DMS53 treated with DMSO at 0.1 percent for 48 hours (cell line): ENCODE data around the gene STARD5.
A peak's percentile ranks its signal among the peaks of the same experiment; 100 is the strongest.
"Not testable (repeated sequence)": the region's sequence is repeated elsewhere in the genome, so short reads cannot be mapped to it uniquely, and the experiment has no call there.

Experiments
- DNase-seq: peaks from one replicate; lab custom pipeline; 2025; ENCODE audit not compliant: unreplicated experiment; lab: John Stamatoyannopoulos, UW

Gene STARD5

DNA sequence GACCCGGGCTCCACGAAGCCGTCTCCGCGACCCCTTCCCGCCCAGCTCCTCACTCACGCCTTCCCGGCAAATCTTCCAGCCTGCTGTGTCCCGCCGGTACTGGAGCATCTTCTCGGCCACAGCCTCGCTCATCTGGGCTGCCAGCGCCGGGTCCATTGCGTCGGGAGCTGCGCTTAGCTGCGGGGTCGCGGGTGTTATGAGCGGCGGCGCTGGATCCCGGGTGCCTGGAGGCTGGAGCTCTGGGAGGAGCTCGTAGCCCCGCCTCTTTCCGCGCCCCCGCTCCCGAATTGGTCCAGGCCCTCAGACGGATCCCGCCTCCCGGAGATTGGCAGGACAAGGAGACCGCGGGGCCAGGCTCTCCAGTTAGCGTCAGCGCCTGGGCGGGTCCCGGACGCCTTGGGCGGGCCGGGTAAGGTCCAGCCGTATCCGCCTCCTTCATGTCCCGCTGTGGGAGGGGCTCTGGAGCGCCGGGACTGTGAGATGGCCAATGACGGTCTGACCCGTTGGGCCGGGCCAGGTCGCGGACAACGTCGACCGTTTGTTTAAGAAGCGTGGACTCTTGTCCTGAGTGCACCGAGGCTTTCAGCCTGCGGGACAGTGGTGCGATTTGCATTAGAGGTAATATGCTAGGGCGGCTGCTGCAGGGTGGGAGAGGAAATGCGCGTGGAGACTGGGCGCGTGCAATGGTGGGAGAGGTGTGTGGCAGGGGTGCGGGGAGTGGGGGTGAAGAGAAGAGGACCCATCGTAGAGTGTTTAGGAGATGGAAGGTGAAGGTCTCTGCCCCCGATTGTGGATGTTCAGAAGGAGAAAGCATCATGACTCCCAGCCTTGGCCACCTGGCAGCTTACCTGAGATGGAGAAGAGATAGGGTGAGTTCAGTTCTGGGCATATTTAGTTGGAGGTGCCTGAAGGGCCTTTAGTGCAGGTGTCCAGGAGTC lies at the start of gene STARD5:
Gene STARD5, minus strand, starts transcription at position 198 of the 938 bp plus-strand sequence. Its CDS starts 42 bp downstream, at position 156.
- DNase-seq: peak; percentile 84

- no peak for DNase-seq
Observed at GRCh38 chr15:81373176-81373575, 49.2 kb upstream of the STARD5 start.

- no peak for DNase-seq
Observed at GRCh38 chr15:81372575-81372974, 48.6 kb upstream of the STARD5 start.

DNA sequence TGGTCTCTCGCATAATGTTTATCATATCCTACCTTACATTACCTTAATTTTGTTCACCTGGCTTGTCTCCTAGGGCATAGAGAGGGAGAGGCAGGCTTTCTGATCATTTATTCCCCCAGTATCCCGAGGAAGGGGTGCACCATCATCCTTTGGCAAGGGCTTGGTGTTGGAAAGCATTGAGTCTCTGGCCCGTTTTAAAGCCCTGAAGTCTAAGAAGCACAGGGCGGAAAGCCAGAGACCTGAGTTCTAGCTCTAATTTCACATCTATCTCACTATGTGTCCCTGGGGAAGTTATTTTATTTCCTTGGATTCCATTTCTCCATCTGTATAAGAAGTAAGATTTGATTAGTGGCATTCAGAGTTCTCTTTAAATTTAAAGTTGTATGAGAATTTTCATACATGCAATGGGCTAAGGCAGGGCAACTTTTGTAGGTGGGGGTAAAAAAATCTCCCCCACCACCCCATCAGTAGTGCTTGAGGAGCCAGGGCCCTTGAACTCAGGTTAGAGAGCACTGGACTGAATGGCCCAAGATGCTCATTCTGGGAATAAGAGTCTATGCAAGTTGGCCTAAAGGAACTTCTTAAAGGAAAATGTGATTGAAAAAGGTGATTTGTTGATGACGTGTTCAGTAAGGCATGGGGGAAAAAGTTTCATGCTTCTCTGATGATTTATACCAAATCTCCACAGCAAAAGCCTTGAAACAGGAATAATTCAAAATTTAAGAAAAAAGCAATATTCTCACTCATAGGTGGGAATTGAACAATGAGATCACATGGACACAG lies 40.0 kb upstream of the STARD5 start:
- DNase-seq: no peak

DNA sequence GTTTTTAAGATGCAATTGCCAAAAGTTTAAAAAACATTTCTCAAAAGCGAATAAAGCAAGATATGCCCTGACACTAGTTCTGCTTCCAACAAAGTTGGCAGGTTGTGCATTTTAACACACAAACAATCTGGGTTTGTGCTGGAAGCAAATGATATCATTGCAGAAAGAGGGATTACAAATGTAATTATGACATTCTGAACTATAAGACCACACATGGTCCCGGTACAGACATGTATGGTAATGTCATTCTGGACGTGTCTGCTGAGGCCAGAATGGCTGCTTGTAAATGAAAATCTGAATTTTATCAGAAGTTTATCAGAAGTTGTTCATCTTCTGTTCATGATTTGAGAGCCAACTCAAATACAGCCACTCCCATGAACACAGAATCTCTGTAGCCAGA lies 39.3 kb upstream of the STARD5 start:
- no peak for DNase-seq

- DNase-seq: no peak
Observed at GRCh38 chr15:81362790-81363189, 38.8 kb upstream of the STARD5 start.

DNA sequence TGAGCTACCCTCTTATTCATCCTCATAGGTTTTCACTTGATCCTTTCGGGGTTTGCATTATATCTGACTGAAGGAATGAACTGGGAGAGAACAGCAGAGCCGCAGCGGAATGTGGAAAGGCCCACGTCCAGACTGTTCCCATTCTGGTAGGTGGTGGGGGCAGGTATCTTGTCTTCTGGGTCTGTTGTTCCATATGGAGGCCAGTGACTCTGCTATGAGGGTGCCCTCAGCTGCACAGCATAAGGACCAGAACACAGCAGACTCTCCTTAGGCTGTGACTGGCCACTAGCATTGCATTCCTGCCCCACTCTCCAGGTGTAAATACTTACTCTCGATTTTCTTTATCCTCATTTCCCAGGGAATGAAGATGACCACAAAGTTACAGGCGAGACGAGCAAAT lies 38.0 kb upstream of the STARD5 start:
- DNase-seq: no peak

DNA sequence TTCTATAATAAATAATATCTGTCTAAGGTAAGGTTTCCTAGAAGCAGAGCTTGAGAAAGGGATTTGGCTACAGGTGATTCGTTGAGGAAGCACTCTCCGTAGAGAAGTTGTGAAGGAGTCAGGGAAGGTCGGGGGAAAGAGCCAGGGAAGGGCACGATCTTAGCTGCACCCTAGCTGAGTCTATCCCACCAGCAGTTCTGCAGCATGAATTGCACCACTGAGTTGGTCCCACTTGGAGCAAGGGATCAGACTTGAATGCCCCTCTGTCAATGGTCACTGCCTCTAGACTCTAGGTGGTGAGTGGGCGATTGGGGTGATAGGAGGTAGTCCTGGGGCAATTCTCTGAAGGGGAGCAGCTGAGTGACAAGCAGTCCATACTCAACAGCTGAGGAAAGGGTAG lies 36.5 kb upstream of the STARD5 start:
- no peak for DNase-seq

GRCh38 chr15:81358248-81358647 lies 34.3 kb upstream of the STARD5 start:
- no peak for DNase-seq

GRCh38 chr15:81357180-81357686 lies 33.3 kb upstream of the STARD5 start:
- no peak for DNase-seq

DNA sequence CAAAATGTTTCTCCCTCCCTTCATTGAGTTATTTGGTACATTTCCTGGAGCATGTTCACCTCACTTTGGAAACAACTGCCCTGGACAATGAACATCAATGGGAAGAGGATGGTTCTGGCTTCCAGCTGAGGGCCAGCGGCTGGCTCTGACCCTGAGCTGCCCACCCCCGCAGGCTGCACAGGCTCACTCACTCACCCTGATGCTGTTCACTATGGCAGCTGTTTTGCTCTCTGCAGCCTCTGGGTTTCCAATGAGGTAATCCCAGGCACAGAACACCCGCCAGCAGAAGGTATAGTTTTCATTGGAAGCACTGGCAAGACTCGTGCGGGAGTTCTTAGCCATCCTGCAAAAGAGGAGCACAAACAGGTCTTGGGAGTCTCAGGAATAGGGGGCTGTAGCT lies 32.3 kb upstream of the STARD5 start:
- DNase-seq: no peak

- DNase-seq: no peak
Observed at GRCh38 chr15:81351651-81352050, 27.7 kb upstream of the STARD5 start.

DNA sequence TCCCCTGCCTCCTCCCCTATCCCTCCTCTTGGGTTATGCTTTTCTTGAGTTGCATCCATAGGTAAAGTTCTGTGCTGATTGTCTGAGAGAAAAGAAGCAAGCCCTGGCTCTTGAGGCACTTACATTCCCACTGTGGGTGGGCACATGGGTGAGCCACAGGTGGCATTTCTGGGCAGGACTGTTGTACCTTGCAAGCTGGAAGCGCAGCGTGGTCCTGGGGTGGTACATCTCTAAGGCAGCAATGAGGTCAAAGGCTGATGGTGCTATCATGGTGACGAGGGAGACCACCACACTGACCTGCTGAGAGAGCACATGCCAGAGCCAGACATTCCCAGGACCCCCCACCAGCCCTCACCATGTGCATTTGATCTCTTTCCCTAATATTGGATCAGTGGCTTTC lies 25.3 kb upstream of the STARD5 start:
- DNase-seq: no peak

- DNase-seq: not testable (repeated sequence)
Observed at GRCh38 chr15:81348691-81349090, 24.8 kb upstream of the STARD5 start.

DNA sequence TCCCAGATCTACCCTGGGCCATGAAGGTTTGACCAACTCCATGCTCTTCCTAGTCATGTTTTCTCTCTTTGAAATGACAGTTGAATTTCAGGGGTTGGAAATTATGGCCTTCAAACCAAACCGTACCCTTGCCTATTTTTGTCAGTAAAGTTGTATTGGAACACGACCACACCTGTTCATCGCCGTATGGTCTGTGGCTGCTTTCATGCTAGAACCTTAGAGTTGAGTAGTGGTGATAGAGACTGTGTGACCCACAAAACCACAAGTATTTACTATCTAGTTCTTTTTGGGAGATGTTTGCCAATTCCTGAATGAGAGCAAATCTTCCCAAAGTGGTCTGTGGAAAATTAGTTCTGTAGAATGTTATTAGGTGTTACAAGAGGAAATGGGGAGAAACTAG lies 24.0 kb upstream of the STARD5 start:
- DNase-seq: no peak

DNA sequence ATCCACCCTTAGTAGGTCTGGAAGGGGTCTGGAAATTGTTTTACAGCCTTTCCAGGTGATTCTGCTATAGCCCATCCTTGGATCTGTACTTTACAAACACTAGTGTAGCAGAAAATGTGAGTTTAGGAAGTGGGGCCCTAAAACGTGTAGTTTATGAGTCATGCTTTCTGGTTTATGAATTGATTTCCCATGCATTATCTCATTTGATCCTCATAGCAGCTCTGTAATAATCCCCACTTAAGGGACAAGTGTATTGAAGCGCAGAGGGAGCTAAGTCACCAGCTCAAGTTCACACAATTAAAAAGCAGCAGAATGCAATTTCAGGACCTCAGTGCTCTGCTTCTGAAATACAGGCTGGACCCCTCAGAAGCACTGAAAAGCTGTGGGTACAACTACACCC lies 22.7 kb upstream of the STARD5 start:
- DNase-seq: no peak

GRCh38 chr15:81343371-81343770 lies 19.4 kb upstream of the STARD5 start:
- no peak for DNase-seq

DNA sequence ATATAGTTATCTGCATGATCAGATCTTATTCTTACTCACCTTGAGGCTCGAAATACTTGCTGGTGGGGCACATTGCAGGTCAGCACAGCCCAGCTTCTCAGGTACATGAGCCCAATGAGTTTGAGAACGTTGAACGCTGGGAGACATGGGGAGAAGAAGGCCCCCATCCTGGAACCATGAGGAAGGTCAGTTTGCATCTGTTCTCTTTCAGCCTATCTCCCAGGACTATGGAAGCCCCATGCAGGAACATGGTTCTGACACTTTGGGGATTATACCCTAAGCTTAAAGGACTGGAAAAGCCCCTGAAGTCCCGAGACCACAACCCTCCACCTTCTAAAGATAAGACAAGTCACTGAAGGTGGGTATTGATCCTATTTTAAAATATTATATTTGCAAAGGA lies 17.4 kb upstream of the STARD5 start:
- no peak for DNase-seq

GRCh38 chr15:81339851-81340250 lies 15.9 kb upstream of the STARD5 start:
- no peak for DNase-seq

- no peak for DNase-seq
Observed at GRCh38 chr15:81339321-81339720, 15.4 kb upstream of the STARD5 start.

GRCh38 chr15:81338170-81339007 lies 14.4 kb upstream of the STARD5 start:
- DNase-seq: no peak
